ENCODE results near the gene RAD23B. TPM values are rescaled to one million over a fixed set of nuclear protein-coding genes. Genes with fewer than 3 reads are reported as not detected.

Gene RAD23B
- polyA plus RNA-seq, 3 donors = 21.6 to 50.0 (median 24.7) TPM

DNA sequence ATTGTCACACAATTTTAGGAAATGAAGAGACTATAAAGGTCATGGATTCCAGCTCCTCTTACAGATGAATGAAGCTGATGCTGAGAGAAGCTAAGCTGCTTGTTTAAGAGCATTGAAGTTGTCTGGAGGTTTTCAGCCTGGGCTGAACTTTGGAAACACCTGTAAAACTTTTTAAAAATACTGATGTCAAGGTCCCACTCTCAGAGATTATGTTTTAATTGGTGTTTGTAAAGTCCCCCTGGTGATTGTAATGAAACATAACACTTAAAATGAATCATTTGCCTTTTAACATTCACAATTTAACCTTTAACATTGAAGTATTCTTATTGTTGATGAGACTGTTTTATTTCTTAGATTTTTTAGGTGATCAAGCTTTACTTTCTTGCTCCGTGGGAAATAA lies 16.4 kb downstream of the RAD23B start:
- H3K27me3 ChIP-seq (ENCODE audit: control insufficient read depth in 2 of 2, insufficient read depth in 2 of 2, low read length in 2 of 2) = no peaks in the 10 kb centered on the region
- peak overlapping the region in 1 of 2 donors; percentile 21 for H3K27ac ChIP-seq (ENCODE audit: low read depth in 1 of 2, low read length in 2 of 2)
- no CpG with 5 or more reads among the region's 1 CpG for WGBS (ENCODE audit: insufficient coverage)
- peaks cover 17 to 43% of the 10 kb centered on the region in 2 donors for H3K36me3 ChIP-seq (replicated peaks in 1 of 2; ENCODE audit: control insufficient read depth in 1 of 2, insufficient read depth in 2 of 2, low read length in 2 of 2)
- peaks cover 97% of the 10 kb centered on the region for H4K20me1 ChIP-seq (ENCODE audit: insufficient read depth, low read length)
- H3K4me2 ChIP-seq (replicated peaks; ENCODE audit: extremely low read depth, low read length, poor library complexity, severe bottlenecking) = no peak overlapping the region
- H2AFZ ChIP-seq (ENCODE audit: insufficient read depth, low read depth, low read length, poor library complexity, severe bottlenecking) = no peak overlapping the region
- H3K36me3 Mint-ChIP-seq = peaks cover 15 to 27% of the 10 kb centered on the region in 2 donors
- TF ChIP-seq, protein P1, sequence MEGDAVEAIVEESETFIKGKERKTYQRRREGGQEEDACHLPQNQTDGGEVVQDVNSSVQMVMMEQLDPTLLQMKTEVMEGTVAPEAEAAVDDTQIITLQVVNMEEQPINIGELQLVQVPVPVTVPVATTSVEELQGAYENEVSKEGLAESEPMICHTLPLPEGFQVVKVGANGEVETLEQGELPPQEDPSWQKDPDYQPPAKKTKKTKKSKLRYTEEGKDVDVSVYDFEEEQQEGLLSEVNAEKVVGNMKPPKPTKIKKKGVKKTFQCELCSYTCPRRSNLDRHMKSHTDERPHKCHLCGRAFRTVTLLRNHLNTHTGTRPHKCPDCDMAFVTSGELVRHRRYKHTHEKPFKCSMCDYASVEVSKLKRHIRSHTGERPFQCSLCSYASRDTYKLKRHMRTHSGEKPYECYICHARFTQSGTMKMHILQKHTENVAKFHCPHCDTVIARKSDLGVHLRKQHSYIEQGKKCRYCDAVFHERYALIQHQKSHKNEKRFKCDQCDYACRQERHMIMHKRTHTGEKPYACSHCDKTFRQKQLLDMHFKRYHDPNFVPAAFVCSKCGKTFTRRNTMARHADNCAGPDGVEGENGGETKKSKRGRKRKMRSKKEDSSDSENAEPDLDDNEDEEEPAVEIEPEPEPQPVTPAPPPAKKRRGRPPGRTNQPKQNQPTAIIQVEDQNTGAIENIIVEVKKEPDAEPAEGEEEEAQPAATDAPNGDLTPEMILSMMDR (IDR thresholded peaks at IDR 0.05) = peak; percentile 53
- DNase-seq = no peak
- H3K27me3 Mint-ChIP-seq (ENCODE audit: low read depth in 3 of 3) = peaks cover 0 to 1% (median 0%) of the 10 kb centered on the region in 3 donors
- peak overlapping the region in 1 of 7 donors; percentile 37 for H3K27ac Mint-ChIP-seq
- intact Hi-C loops (cut with micrococcal nuclease) = no loop called here
- H3K9ac ChIP-seq (ENCODE audit: insufficient read depth, low read length, poor library complexity, severe bottlenecking) = no peak overlapping the region
- peaks cover 90% of the 10 kb centered on the region for H3K79me2 ChIP-seq (ENCODE audit: insufficient read depth, low read length)
- no peak overlapping the region for H3K4me3 ChIP-seq (replicated peaks in 1 of 3; ENCODE audit: low read depth in 2 of 3, low read length in 3 of 3)
- H3K4me1 ChIP-seq (ENCODE audit: control insufficient read depth in 1 of 2, insufficient read depth in 2 of 2, low read length in 2 of 2) = no peaks in the 10 kb centered on the region
- peaks cover 14% of the 10 kb centered on the region for H3K4me1 Mint-ChIP-seq
- H3K9me3 ChIP-seq (replicated peaks in 1 of 2; ENCODE audit: control insufficient read depth in 1 of 2, insufficient read depth in 1 of 2, low read length in 2 of 2) = no peaks in the 10 kb centered on the region
- no peaks in the 10 kb centered on the region for H3K9me3 Mint-ChIP-seq
- H3K4me3 Mint-ChIP-seq = no peak overlapping the region

DNA sequence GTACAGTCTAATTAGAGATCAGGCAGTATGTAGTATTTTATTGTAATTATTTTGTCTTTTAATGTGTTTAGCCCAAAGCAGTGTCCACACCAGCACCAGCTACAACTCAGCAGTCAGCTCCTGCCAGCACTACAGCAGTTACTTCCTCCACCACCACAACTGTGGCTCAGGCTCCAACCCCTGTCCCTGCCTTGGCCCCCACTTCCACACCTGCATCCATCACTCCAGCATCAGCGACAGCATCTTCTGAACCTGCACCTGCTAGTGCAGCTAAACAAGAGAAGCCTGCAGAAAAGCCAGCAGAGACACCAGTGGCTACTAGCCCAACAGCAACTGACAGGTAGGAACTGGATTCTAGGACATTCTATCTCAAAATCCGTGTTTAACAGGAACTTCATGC lies 23.2 kb downstream of the RAD23B start:
- Mint-ChIP-seq H3K27me3 (ENCODE audit: low read depth in 3 of 3) (no peaks in the 10 kb centered on the region), H3K9me3 (no peaks in the 10 kb centered on the region), H3K27ac (no peak overlapping the region), H3K4me1 (peaks cover 1% of the 10 kb centered on the region), H3K4me3 (no peak overlapping the region), H3K36me3 (peaks cover 60 to 74% of the 10 kb centered on the region in 2 donors)
- Histone ChIP-seq H3K27me3 (ENCODE audit: control insufficient read depth in 2 of 2, insufficient read depth in 2 of 2, low read length in 2 of 2) (no peaks in the 10 kb centered on the region), H3K27ac (ENCODE audit: low read depth in 1 of 2, low read length in 2 of 2) (no peak overlapping the region), H2AFZ (ENCODE audit: insufficient read depth, low read depth, low read length, poor library complexity, severe bottlenecking) (no peak overlapping the region), H3K4me3 (replicated peaks in 1 of 3; ENCODE audit: low read depth in 2 of 3, low read length in 3 of 3) (no peak overlapping the region), H3K9me3 (replicated peaks in 1 of 2; ENCODE audit: control insufficient read depth in 1 of 2, insufficient read depth in 1 of 2, low read length in 2 of 2) (no peaks in the 10 kb centered on the region), H3K4me1 (ENCODE audit: control insufficient read depth in 1 of 2, insufficient read depth in 2 of 2, low read length in 2 of 2) (no peaks in the 10 kb centered on the region), H3K79me2 (ENCODE audit: insufficient read depth, low read length) (peaks cover 80% of the 10 kb centered on the region), H3K36me3 (replicated peaks in 1 of 2; ENCODE audit: control insufficient read depth in 1 of 2, insufficient read depth in 2 of 2, low read length in 2 of 2) (peaks cover 54 to 94% of the 10 kb centered on the region in 2 donors), H4K20me1 (ENCODE audit: insufficient read depth, low read length) (peaks cover 93% of the 10 kb centered on the region), H3K4me2 (replicated peaks; ENCODE audit: extremely low read depth, low read length, poor library complexity, severe bottlenecking) (no peak overlapping the region), H3K9ac (ENCODE audit: insufficient read depth, low read length, poor library complexity, severe bottlenecking) (no peak overlapping the region)
- no peak for DNase-seq
- intact Hi-C loops (cut with micrococcal nuclease) = no loop called here
- TF ChIP-seq, protein P1 (IDR thresholded peaks at IDR 0.05) = no peak
- whole genome bisulfite sequencing (ENCODE audit: insufficient coverage) = 100% methylated on average over 1 of the region's 2 CpGs

Measured in CD14-positive monocyte (primary cell).